ENCODE results near the gene TNFSF18. TPM values are rescaled to one million over a fixed set of nuclear protein-coding genes. Genes with fewer than 3 reads are reported as not detected.

The TNFSF18 gene
- total RNA-seq, 1 donor from 2014 or later, result 0.24 TPM

GRCh38 chr1:173049322-173049633 is 1.5 kb downstream of the TNFSF18 start:
- no peak overlapping the region for H3K4me3 ChIP-seq
- peaks cover 30% of the 10 kb centered on the region for H3K4me1 ChIP-seq
- no peaks in the 10 kb centered on the region for H3K36me3 ChIP-seq
- H3K27me3 ChIP-seq (ENCODE audit: low read depth), result no peaks in the 10 kb centered on the region
- ATAC-seq (no peak), DNase-seq (no peak)
- H3K9me3 ChIP-seq, result no peaks in the 10 kb centered on the region
- H3K27ac ChIP-seq, result no peak overlapping the region
- intact Hi-C loops (cut with DNase I), result no loop called here
- no peak for TF ChIP-seq CTCF (IDR thresholded peaks at IDR 0.05)

DNA sequence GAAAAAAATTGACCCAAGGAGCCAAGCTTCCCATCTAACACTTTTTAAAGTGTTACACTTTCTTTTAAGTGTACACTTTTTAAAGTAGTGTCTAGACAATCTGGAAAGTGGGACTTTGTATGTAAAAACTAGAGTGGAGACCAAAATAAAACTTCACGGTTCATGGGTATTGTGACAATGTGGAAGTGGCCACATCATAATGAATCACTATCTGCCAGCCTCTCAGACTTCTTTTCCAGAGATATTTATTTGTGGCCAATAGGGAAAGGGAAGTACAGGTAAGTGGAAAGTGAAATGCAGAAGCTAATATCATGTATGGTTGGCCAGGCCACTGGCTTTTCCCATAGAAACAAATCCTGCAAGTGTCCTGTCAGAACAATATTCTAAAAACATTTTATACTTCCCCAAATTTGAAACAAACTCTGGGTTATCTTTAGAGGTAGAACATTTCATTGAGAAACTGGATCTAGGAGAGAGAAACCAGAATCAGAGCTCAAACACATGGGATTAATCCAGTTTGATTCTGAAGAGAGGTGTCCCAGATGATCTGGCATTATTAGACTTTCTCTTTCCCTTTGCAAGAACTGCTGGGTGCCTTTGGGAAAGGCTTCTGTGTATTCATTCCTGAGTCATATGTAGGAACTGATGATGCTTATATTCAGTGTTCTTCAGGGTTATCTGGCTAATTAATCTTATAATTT is 2.0 kb downstream of the TNFSF18 start:
- H3K36me3 ChIP-seq, result no peaks in the 10 kb centered on the region
- no peak overlapping the region for H3K27ac ChIP-seq
- no peaks in the 10 kb centered on the region for H3K27me3 ChIP-seq (ENCODE audit: low read depth)
- no peak for TF ChIP-seq CTCF (IDR thresholded peaks at IDR 0.05)
- ATAC-seq, result no peak
- intact Hi-C loops (cut with DNase I), result no loop called here
- H3K9me3 ChIP-seq, result no peaks in the 10 kb centered on the region
- H3K4me1 ChIP-seq, result peaks cover 30% of the 10 kb centered on the region
- DNase-seq, result no peak
- H3K4me3 ChIP-seq, result no peak overlapping the region

GRCh38 chr1:173044656-173045055 is 6.1 kb downstream of the TNFSF18 start:
- DNase-seq, result no peak
- Histone ChIP-seq H3K4me3 (no peak overlapping the region), H3K27me3 (ENCODE audit: low read depth) (no peaks in the 10 kb centered on the region), H3K9me3 (no peaks in the 10 kb centered on the region), H3K27ac (no peak overlapping the region), H3K4me1 (no peaks in the 10 kb centered on the region), H3K36me3 (no peaks in the 10 kb centered on the region)
- TF ChIP-seq CTCF (IDR thresholded peaks at IDR 0.05), result no peak
- intact Hi-C loops (cut with DNase I), result no loop called here
- no peak for ATAC-seq

DNA sequence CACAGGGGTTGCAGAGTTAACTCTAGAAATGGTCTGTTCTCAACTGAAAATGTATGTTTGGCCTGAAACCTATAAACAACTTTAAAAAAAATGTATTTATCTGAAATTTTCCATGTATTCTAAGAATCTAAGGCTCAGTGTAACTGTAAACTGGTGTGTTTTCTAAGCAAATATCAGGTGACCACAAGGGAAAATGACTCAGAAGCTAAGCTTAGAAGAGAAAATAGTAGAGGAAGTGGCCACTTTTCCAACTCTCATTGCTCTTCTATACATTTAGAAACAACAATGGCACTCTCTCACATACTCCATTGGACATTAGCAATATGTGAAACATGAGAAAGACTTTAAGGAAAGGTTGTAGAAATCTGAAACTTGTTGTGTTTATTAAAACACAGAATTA is 7.5 kb downstream of the TNFSF18 start:
- no peak for TF ChIP-seq CTCF (IDR thresholded peaks at IDR 0.05)
- DNase-seq, result no peak
- intact Hi-C loops (cut with DNase I), result no loop called here
- H3K4me1 ChIP-seq, result no peaks in the 10 kb centered on the region
- no peaks in the 10 kb centered on the region for H3K27me3 ChIP-seq (ENCODE audit: low read depth)
- H3K27ac ChIP-seq, result no peak overlapping the region
- no peak for ATAC-seq
- H3K9me3 ChIP-seq, result no peaks in the 10 kb centered on the region
- no peak overlapping the region for H3K4me3 ChIP-seq
- H3K36me3 ChIP-seq, result no peaks in the 10 kb centered on the region

DNA sequence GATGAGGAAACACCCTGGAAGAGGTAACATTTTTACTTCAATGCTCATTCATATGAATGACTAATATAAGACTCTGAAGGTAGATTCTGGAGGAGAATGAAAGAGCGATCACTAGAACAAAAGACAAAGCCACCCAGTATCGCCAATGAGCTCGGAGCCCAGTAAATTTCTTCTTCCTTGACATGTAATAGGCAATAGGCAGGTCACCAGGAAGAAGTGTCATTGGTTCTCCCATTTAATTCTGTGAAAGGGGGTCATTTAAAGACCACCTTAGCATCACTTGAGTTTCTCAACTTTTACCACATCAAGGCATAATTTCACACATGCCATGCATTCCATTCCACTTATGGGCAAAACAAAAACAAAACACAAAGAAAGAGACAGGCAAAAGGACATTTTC is 7.9 kb downstream of the TNFSF18 start:
- Histone ChIP-seq H3K27me3 (ENCODE audit: low read depth) (no peaks in the 10 kb centered on the region), H3K4me3 (no peak overlapping the region), H3K9me3 (no peaks in the 10 kb centered on the region), H3K36me3 (no peaks in the 10 kb centered on the region), H3K27ac (no peak overlapping the region), H3K4me1 (no peaks in the 10 kb centered on the region)
- no peak for TF ChIP-seq CTCF (IDR thresholded peaks at IDR 0.05)
- DNase-seq (no peak), ATAC-seq (no peak)
- intact Hi-C loops (cut with DNase I), result no loop called here

All from lower lobe of right lung (tissue), 2 donors.